NCI-H187 treated with DMSO at 0.1 percent for 48 hours (cell line): Measurements from ENCODE around the gene DCK.
"Not testable (repeated sequence)": the region's sequence is repeated elsewhere in the genome, so short reads cannot be mapped to it uniquely, and the experiment has no call there.

Experiments
- DNase-seq: peaks from one replicate; lab custom pipeline; 2025; lab: John Stamatoyannopoulos, UW

DCK gene

DNA sequence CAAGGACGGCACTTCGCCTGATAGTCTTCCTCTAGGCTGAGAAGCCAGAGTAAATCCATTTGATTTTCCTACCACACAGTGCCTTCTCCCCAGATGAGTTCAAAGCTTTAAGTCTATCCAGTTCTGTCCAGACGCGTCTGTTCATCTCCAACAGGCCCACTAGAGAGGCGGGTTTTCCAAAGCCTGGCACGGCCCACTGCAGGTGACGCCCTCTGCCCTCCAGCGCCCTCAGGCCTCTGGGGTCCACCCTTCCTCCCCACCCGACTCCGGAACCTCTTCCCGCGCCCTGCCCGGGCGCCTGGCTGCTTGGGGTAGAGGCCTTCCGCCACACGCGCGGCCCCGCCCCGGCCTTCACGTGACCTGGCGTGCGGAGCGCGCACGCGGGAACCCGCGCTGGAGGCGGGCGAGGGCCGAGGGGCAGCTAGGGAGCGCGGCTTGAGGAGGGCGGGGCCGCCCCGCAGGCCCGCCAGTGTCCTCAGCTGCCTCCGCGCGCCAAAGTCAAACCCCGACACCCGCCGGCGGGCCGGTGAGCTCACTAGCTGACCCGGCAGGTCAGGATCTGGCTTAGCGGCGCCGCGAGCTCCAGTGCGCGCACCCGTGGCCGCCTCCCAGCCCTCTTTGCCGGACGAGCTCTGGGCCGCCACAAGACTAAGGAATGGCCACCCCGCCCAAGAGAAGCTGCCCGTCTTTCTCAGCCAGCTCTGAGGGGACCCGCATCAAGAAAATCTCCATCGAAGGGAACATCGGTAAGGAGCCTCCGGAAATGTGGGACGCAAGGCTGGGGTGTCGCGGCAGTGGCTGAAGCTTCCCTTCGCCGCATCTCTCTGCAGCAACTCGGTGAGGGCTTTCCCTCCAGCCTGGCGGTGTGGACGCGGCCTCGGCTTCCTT, at the start of gene DCK:
DCK (plus strand) TSS at position 469 of the 888 bp plus-strand sequence; CDS start at position 656, 187 bp downstream.
- DNase-seq = peak; percentile 25

DNA sequence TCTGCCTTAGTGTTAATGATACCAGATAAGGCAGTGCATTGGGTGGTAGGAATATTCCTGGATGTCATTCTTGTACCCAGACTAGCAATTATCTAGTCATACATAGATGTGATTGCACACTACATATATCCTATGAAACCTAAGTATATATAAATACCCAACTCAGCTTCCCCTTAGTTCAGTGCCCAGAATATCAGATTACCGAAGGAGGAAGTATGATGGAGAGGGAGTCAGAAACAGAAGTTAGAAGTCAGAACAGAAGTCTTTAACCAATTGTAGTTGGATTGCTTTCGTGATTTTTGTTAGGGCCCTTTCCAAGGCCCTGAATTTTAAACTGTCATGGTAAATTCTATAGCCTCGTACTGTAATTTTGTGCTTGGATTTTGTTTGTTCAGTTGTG, 48.4 kb upstream of the DCK start:
- no peak for DNase-seq

GRCh38 chr4:70945452-70946055, 47.9 kb upstream of the DCK start:
- no peak for DNase-seq

DNA sequence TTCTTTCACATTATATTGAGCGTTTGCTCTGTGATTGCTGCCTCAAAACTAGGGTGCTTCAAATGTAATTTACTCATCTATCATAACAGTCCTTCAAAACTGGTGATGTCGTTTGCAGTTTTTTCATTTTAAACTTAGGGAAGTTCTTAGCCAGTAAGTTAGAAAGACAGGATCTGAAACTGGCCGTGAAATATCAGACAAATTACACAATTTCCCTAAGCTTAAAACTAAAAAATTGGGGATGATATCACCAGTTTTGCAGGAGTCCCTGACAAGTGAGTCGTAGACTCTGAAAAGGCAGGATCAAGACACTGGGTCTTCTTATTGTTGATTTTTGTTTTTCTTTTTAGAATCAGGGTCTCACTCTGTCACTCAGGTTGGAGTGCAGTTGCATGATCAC, 46.5 kb upstream of the DCK start:
- no peak for DNase-seq

DNA sequence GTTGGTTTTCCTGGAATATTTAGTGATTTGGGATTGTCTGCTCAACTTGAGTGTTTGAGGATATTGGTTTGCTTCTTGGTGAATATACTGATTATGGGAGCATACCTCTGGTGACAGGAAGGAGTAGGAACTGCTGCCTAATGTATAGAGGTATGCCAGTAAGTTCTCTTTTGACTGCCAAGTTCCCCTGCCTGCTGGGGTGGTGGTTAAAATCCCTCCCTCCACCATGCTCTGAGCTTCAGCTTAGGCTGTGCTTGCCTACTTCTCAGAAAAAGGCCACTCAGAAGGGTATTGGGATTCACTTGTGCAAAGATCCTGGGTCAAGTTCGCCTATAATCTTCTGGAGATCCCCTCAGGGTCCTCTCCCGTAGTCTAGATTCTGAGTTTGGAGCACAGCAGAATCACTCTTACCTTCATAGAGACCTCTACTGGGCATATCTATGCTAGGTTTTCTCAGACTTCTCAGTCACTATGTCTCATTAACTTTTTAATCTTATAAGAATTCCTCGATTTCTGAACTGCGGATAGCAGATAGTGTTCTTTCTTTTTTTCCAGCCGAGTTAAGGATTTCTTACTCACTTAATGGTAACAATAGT, 44.7 kb upstream of the DCK start:
- no peak for DNase-seq

GRCh38 chr4:70954032-70954431, 39.4 kb upstream of the DCK start:
- no peak for DNase-seq

- DNase-seq = no peak
These were observed 36.8 kb upstream of the DCK start for GRCh38 chr4:70956549-70957210.

- DNase-seq = no peak
These were observed 34.8 kb upstream of the DCK start for GRCh38 chr4:70958681-70959080.

DNA sequence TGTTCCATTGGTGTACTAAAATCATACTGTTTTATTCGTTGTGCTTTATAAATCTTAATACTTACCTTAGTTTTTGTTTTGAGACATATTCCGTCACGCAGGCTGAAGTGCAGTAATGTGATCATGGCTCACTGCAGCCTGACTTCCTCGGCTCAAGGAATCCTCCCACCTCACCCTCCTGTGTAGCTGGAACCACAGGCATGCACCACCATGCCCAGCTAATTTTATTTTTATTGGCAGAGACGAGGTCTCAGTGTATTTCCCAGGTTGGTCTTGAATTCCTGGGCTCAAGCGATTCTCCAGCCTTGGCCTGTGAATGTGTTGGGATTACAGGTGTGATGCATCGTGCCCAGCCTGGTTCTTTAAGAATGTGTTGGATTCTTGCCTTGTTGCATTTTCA, 24.4 kb upstream of the DCK start:
- DNase-seq = no peak

DNA sequence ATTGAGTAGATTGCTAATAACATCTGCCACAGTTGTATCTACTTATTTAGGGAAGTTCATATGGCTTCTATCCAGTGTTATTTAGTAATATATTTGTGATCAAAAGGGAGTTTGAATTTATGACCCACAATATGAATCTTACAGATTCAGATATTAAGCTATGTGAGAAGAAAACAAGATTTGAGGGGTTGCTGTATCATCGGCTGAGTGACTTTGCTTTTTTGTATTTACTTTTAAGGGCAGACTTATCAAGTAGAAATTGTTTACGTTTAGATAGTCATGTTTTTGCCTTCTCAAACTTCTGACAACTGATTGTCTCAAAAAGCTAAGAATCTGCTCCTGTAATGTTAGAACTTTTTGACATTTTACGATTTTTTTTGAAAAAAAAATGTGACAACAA, 17.2 kb upstream of the DCK start:
- DNase-seq = no peak

- DNase-seq = no peak
These were observed 13.9 kb upstream of the DCK start for GRCh38 chr4:70979445-70980008.

DNA sequence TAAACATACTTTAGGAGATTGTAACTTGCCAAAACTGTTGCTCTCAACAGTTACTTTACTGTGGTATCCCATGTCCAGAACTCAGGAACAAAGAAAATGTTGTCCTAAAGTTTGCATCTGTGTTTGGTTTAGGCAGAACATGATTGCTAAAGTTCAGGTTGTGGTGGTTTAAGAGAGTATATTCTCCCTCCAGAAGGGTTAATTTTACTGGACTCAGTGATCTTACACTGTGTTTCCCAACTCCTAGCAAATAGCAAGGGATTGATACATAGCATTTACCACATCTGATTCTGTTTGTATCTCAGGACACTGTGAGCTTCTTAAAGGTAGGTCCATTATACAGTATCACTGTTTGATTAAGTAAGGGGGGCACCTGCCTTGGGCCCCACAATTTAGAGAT, 13.3 kb upstream of the DCK start:
- no peak for DNase-seq

GRCh38 chr4:70984106-70984505, 9.3 kb upstream of the DCK start:
- DNase-seq = no peak

DNA sequence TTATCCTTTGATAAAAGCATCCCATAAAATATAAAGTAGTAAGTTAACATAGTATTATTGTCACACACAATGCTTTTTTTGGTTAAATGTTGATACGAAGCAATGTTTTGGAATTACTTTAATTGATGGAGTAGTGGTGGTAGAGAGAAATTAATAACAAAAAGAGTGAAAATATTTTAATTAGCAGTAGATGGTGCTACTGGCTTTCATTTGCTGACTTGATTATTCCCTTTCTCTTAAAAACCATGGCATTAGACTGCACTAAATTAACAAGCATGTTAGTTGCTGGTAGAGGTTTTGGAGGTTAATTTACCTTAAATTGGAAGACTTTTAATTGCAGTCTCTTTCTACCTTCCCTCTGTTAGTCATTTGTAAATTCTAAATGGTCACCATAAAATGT, 8.9 kb upstream of the DCK start:
- no peak for DNase-seq

DNA sequence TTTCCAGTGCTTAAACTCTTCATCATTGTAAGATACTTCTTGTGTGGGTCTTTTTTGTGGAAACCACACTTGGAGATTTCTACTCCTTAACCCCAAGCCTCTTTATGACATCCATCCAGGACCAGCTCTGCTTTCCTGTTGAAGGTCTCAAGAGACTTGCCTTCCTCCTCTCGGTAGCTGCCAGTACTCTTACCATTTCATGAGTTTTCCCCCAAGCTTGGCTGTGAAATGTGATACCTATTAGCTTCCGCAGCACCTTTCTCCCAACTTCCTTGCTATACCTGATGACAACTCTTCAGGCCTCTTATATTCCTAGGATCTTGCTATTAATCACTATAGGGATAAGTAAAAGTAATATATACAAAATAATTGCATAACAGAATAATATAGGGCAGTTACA, 1.9 kb upstream of the DCK start:
- DNase-seq = no peak

- no peak for DNase-seq
These were observed 1.0 kb upstream of the DCK start for GRCh38 chr4:70992391-70992881.

GRCh38 chr4:70994069-70994366, 569 bp downstream of the DCK start:
- no peak for DNase-seq

DNA sequence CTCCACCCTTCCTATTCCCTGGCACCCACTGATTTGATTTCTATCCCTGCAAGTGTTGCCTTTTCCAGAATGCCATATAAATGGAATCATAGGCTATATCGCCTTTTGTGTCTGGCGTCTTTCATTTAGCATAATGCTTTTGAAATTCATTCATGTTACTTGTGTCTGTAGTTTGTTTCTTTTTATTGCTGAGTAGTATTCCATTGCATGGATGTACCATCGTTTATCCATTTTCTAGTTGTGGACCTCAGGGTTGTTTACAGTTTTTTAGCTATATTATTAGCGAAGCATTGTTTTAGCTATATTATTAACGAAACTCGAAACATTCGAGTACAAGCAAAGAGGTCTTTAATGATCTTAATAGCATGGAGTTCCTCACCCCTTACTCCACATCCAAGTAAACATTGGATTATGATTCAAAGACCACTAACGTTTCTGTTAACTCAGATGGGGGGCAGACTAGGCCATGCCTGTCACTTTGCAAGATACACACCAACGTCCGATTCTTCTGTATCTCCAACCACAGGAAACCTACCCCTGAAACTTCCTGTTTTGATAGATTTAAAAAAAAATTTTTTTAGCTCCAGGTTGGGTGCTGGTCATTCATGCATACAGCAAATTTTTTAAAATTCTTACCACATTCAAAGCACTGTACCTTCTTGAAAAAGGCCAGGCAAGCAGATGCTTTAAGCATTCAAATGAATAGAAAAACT, 1.1 kb downstream of the DCK start:
- DNase-seq = no peak

DNA sequence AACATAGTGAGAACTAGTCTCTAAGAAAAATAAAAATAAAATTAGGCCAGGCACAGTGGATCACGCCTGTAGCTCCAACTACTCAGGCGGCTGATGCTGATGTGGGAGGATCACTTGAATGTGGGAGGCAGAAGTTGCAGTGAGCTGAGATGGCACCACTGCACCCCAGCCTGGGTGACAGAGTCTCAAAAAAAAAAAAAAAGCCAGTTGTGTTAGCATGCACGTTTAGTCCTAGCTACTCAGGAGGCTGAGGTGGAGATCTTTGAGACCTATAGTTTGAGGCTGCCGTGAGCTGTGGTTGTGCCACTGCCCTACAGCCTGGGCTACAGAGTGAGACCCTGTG, 2.5 kb downstream of the DCK start:
- no peak for DNase-seq

- no peak for DNase-seq
These were observed 3.6 kb downstream of the DCK start for GRCh38 chr4:70997036-70997435.

DNA sequence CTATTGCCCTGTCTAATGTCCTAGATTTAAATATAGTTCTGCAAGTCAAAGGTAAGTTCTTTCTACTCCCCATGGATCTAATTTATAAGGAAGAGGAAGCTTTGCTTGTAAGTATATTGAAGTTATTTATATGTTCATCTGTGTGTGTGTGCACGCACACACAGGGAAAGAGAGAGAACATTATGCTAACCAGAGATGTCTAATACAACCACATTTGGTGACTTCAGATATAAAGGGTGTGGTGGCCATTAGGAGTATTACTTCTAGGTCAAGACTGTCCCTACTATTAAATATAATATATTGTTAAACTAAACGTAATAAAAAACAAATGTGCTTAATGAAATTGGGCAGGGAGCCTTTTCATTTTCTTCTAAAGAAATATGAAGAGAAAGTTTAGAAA, 4.1 kb downstream of the DCK start:
- DNase-seq = no peak

- not testable (repeated sequence) for DNase-seq
These were observed 6.2 kb downstream of the DCK start for GRCh38 chr4:70999639-71000038.
